SK-N-SH (cell line): ENCODE measurements around the gene GLRB. TPM values are rescaled to one million over a fixed set of nuclear protein-coding genes. Genes with fewer than 3 reads are reported as not detected.

Experiments
- CTCF ChIA-PET: fragments of 300-600, 350-600 bp; formaldehyde crosslinking; extraction: SDS; loops from one replicate; lab custom pipeline; 2021; lab: Yijun Ruan, JAX
- POLR2A ChIA-PET: fragments of 350-600 bp; sonication (Branson Sonifier 250); formaldehyde crosslinking; extraction: SDS; loops from one replicate; lab custom pipeline; 2020; ENCODE audit warnings: antibody characterized with exemption, inconsistent platforms; lab: Yijun Ruan, JAX
- DNase-seq: peaks from one replicate; pipeline ENCODE4 v3.0.0; 2012
- H2AFZ ChIP-seq: fragments of 200-600 bp; sonication (generic); 2 replicates; pipeline ENCODE4 v1.8.1; 2016; ENCODE audit warnings: antibody characterized with exemption, mild to moderate bottlenecking, low read depth
- H3F3A ChIP-seq: fragments of 200-600 bp; sonication (generic); replicated peaks from 2 replicates; pipeline ENCODE3; 2016; ENCODE audit warnings: antibody characterized with exemption, mild to moderate bottlenecking; ENCODE audit not compliant: insufficient read depth
- H3K27ac ChIP-seq, 2 experiments: fragments of 200-500 bp in 1 of 2; fragments of 200-600 bp in 1 of 2; sonication (Bioruptor generic) in 1 of 2; sonication (generic), shearing (Covaris generic) in 1 of 2; 2 replicates each; pipeline versions ENCODE4 v1.5.1 to v1.6.1; 2014 to 2016; ENCODE audit warnings: low read depth in 2 of 2, inconsistent platforms in 1 of 2, low read length in 1 of 2, mild to moderate bottlenecking in 1 of 2, mixed read lengths in 1 of 2
- H3K27me3 ChIP-seq: fragments of 200-600 bp; sonication (generic), shearing (Covaris generic); 2 replicates; pipeline ENCODE4 v1.6.1; 2016; ENCODE audit warnings: mixed run types; ENCODE audit not compliant: insufficient read depth
- H3K36me3 ChIP-seq, 2 experiments: fragments of 200-500 bp in 1 of 2; fragments of 200-600 bp in 1 of 2; sonication (Bioruptor generic) in 1 of 2; sonication (generic) in 1 of 2; replicated peaks in 1 of 2; 2 replicates each; pipeline versions ENCODE3 to v1.5.1; 2014 to 2016; ENCODE audit warnings: low read length in 1 of 2, mild to moderate bottlenecking in 1 of 2; ENCODE audit not compliant: insufficient read depth in 2 of 2, control insufficient read depth in 1 of 2
- H3K4me1 ChIP-seq, 2 experiments: fragments of 200-500 bp in 1 of 2; fragments of 200-600 bp in 1 of 2; sonication (Bioruptor generic) in 1 of 2; sonication (generic), shearing (Covaris generic) in 1 of 2; 2 replicates each; pipeline versions ENCODE4 v1.5.1 to v1.6.1; 2014 to 2016; ENCODE audit warnings: low read depth in 1 of 2, low read length in 1 of 2, mixed run types in 1 of 2; ENCODE audit not compliant: insufficient read depth in 2 of 2, control insufficient read depth in 1 of 2
- H3K4me2 ChIP-seq: fragments of 200-600 bp; sonication (generic), shearing (Covaris generic); 2 replicates; pipeline ENCODE4 v1.6.1; 2017; ENCODE audit warnings: mixed run types
- H3K4me3 ChIP-seq, 2 experiments: fragments of 200-500 bp in 1 of 2; fragments of 200-600 bp in 1 of 2; sonication (Bioruptor generic) in 1 of 2; sonication (generic), shearing (Covaris generic) in 1 of 2; 2 replicates each; pipeline versions ENCODE4 v1.5.1 to v1.8.1; 2014 to 2016; ENCODE audit warnings: low read depth in 2 of 2, inconsistent platforms in 1 of 2, low read length in 1 of 2, mild to moderate bottlenecking in 1 of 2, mixed read lengths in 1 of 2, moderate library complexity in 1 of 2
- H3K79me2 ChIP-seq: fragments of 200-600 bp; sonication (generic); 2 replicates; pipeline ENCODE4 v1.8.1; 2017; ENCODE audit warnings: mild to moderate bottlenecking; ENCODE audit not compliant: insufficient read depth
- H3K9ac ChIP-seq: fragments of 200-600 bp; sonication (generic); 2 replicates; pipeline ENCODE4 v1.6.1; 2017; ENCODE audit warnings: mixed run types
- H3K9me2 ChIP-seq: fragments of 200-600 bp; sonication (generic); 2 replicates; pipeline ENCODE4 v1.6.1; 2017; ENCODE audit warnings: mixed run types
- H3K9me3 ChIP-seq: fragments of 200-600 bp; sonication (generic); 2 replicates; pipeline ENCODE4 v1.6.1; 2017; ENCODE audit warnings: mixed run types, mild to moderate bottlenecking, moderate library complexity
- H4K20me1 ChIP-seq: fragments of 200-600 bp; sonication (generic); 2 replicates; pipeline ENCODE4 v1.6.1; 2017; ENCODE audit warnings: mild to moderate bottlenecking, mixed run types; ENCODE audit not compliant: insufficient read depth
- CHD2 ChIP-seq: fragments of 150-350 bp; IDR thresholded peaks from 2 replicates; pipeline ENCODE4 v1.6.1; 2018; ENCODE audit warnings: low read length; ENCODE audit not compliant: partially characterized antibody
- CTCF ChIP-seq: fragments of 200-600 bp; sonication (generic); IDR thresholded peaks from 2 replicates; pipeline ENCODE4 v1.6.1; 2017; ENCODE audit warnings: antibody characterized with exemption, mild to moderate bottlenecking, moderate library complexity
- EP300 ChIP-seq, 2 experiments: IDR thresholded peaks; 2 replicates each; pipeline versions ENCODE4 v1.4.0 to v1.6.1; 2012; ENCODE audit warnings: borderline replicate concordance in 1 of 2, low read depth in 1 of 2, low read length in 1 of 2
- EZH2phosphoT487 ChIP-seq: fragments of 200-600 bp; sonication (generic); IDR thresholded peaks from 2 replicates; pipeline ENCODE4 v1.6.1; 2017; ENCODE audit warnings: low read depth, mixed run types, mild to moderate bottlenecking, antibody characterized with exemption, moderate library complexity, borderline replicate concordance
- FOXJ3 ChIP-seq: sonication (generic); formaldehyde crosslinking; IDR thresholded peaks from 2 replicates; pipeline ENCODE4 v1.5.1; 2020; ENCODE audit warnings: mild to moderate bottlenecking, missing genetic modification reagents
- FOXM1 ChIP-seq: IDR thresholded peaks from 2 replicates; pipeline ENCODE4 v1.4.0; 2012; ENCODE audit warnings: low read depth, mild to moderate bottlenecking
- GABPA ChIP-seq: IDR thresholded peaks from 2 replicates; pipeline ENCODE4 v1.4.0; 2012; ENCODE audit warnings: low read depth, mild to moderate bottlenecking
- GATA2 ChIP-seq: sonication (generic); formaldehyde crosslinking; IDR thresholded peaks from 2 replicates; pipeline ENCODE4 v1.5.0; 2020; ENCODE audit warnings: mild to moderate bottlenecking, missing genetic modification reagents
- MAX ChIP-seq: IDR thresholded peaks from 2 replicates; pipeline ENCODE4 v1.4.0; 2012; ENCODE audit warnings: low read depth
- MXI1 ChIP-seq: IDR thresholded peaks from 2 replicates; pipeline ENCODE4 v1.6.1; 2012; ENCODE audit warnings: mild to moderate bottlenecking, low read depth, low read length, improper control_type of control experiment
- NRF1 ChIP-seq: IDR thresholded peaks from 2 replicates; pipeline ENCODE4 v1.6.1; 2012; ENCODE audit warnings: low read depth, mild to moderate bottlenecking, low read length
- POLR2AphosphoS5 ChIP-seq: IDR thresholded peaks from 2 replicates; pipeline ENCODE4 v1.6.1; 2012; ENCODE audit warnings: low read depth, low read length
- RAD21 ChIP-seq: IDR thresholded peaks from 2 replicates; pipeline ENCODE4 v1.6.1; 2012; ENCODE audit warnings: mild to moderate bottlenecking, low read length
- REST ChIP-seq: IDR thresholded peaks from 2 replicates; pipeline ENCODE4 v1.6.1; 2012; ENCODE audit warnings: mild to moderate bottlenecking, low read depth, low read length, moderate library complexity
- RFX5 ChIP-seq: IDR thresholded peaks from 2 replicates; pipeline ENCODE4 v1.6.1; 2012; ENCODE audit warnings: mild to moderate bottlenecking, improper control_type of control experiment, low read length
- SIN3A ChIP-seq: IDR thresholded peaks from 2 replicates; pipeline ENCODE4 v1.6.1; 2012; ENCODE audit warnings: low read depth, mild to moderate bottlenecking, low read length, moderate library complexity, borderline replicate concordance
- SMC3 ChIP-seq: IDR thresholded peaks from 2 replicates; pipeline ENCODE4 v1.6.1; 2012; ENCODE audit warnings: low read depth, low read length, improper control_type of control experiment
- TAF1 ChIP-seq: IDR thresholded peaks from 2 replicates; pipeline ENCODE4 v1.6.1; 2012; ENCODE audit warnings: low read depth, mild to moderate bottlenecking, low read length, moderate library complexity, borderline replicate concordance
- TCF12 ChIP-seq: IDR thresholded peaks from 2 replicates; pipeline ENCODE4 v1.4.0; 2012
- TEAD4 ChIP-seq: IDR thresholded peaks from 2 replicates; pipeline ENCODE4 v1.4.0; 2012; ENCODE audit warnings: mild to moderate bottlenecking, borderline replicate concordance; ENCODE audit not compliant: insufficient read depth
- polyA plus RNA-seq, 3 experiments: library from polyadenylated mRNA; depleted of rRNA; stranded (reverse); fragments of >200 nt; gene quantifications; 2 replicates each; pipeline ENCODE4 v1.2.3, GENCODE V29; 2012
- TF ChIP-seq, protein P1 (sequence below): fragments of 150-350 bp; IDR thresholded peaks from 2 replicates; pipeline ENCODE4 v1.6.1; 2017; ENCODE audit warnings: antibody characterized with exemption, low read length, low read depth, borderline replicate concordance
- TF ChIP-seq, protein P2 (sequence below): IDR thresholded peaks from 2 replicates; pipeline ENCODE4 v1.4.0; 2012; ENCODE audit warnings: low read depth, borderline replicate concordance
- TF ChIP-seq, protein P3 (sequence below): IDR thresholded peaks from 2 replicates; pipeline ENCODE4 v1.4.0; 2012; ENCODE audit warnings: low read depth, borderline replicate concordance
- TF ChIP-seq, protein P4 (sequence below): fragments of 150-350 bp; IDR thresholded peaks from 2 replicates; pipeline ENCODE4 v1.6.1; 2016; ENCODE audit warnings: mild to moderate bottlenecking, low read depth, low read length

Gene GLRB
- polyA plus RNA-seq, 1 of the 3 experiments (the other 2 are of a cell fraction), result 7.6 TPM

DNA sequence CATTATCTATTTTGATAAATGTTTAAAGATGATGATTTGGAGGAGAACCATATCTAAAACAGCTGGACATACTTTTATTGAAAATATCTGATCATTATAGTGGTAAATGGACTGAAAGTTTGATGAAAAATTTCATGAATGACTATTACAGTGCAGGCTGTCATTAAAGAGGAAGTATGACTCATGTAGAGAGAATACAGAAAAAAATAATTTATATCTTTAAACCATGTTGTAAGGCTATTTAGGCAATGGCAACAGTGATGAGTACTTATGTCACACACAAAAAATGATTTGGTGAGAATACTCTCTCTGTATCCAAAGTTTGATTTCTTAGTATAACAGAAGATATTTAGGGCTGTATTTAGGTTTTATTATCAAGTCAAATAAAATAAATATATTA, 3.9 kb upstream of the GLRB start:
- Histone ChIP-seq H3K4me1 (peaks cover 0 to 17% of the 10 kb centered on the region in 2 experiments; a peak in 2 of 4 replicates), H3K4me2 (no peak overlapping the region), H3K36me3 (no peaks in the 10 kb centered on the region), H3K27me3 (no peaks in the 10 kb centered on the region), H3K9me3 (no peaks in the 10 kb centered on the region), H2AFZ (no peak overlapping the region), H3K79me2 (no peaks in the 10 kb centered on the region), H3K9me2 (no peaks in the 10 kb centered on the region), H3F3A (peaks cover 19% of the 10 kb centered on the region), H3K27ac (peak overlapping the region in 1 of 2 experiments; percentile 68; a peak in 2 of 4 replicates), H4K20me1 (no peaks in the 10 kb centered on the region), H3K9ac (no peak overlapping the region), H3K4me3 (no peak overlapping the region)
- POLR2A ChIA-PET, result no interaction called here
- CTCF ChIA-PET, result no interaction called here
- no peak for DNase-seq
- TF ChIP-seq FOXM1 (no peak), CHD2 (no peak), EP300 (IDR thresholded peaks at IDR 0.05; ENCODE audit: borderline replicate concordance in 1 of 2, low read depth in 1 of 2, low read length in 1 of 2) (peak in 1 of 2 experiments; percentile 55; a peak in 1 of 4 replicates), CTCF (no peak), SMC3 (no peak), FOXJ3 (CRISPR knock-in tag) (no peak), TCF12 (peak; percentile 68), GATA2 (CRISPR knock-in tag) (no peak), MAX (no peak), GABPA (no peak), POLR2AphosphoS5 (no peak), TEAD4 (0 out of 2 replicates have a peak, but pooled peaks have one; percentile 27), RFX5 (no peak), NRF1 (no peak), EZH2phosphoT487 (no peak), REST (no peak), RAD21 (no peak), SIN3A (no peak), TAF1 (no peak), MXI1 (no peak)
- TF ChIP-seq, protein P1, sequence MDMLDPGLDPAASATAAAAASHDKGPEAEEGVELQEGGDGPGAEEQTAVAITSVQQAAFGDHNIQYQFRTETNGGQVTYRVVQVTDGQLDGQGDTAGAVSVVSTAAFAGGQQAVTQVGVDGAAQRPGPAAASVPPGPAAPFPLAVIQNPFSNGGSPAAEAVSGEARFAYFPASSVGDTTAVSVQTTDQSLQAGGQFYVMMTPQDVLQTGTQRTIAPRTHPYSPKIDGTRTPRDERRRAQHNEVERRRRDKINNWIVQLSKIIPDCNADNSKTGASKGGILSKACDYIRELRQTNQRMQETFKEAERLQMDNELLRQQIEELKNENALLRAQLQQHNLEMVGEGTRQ, result no peak
- TF ChIP-seq, protein P2, sequence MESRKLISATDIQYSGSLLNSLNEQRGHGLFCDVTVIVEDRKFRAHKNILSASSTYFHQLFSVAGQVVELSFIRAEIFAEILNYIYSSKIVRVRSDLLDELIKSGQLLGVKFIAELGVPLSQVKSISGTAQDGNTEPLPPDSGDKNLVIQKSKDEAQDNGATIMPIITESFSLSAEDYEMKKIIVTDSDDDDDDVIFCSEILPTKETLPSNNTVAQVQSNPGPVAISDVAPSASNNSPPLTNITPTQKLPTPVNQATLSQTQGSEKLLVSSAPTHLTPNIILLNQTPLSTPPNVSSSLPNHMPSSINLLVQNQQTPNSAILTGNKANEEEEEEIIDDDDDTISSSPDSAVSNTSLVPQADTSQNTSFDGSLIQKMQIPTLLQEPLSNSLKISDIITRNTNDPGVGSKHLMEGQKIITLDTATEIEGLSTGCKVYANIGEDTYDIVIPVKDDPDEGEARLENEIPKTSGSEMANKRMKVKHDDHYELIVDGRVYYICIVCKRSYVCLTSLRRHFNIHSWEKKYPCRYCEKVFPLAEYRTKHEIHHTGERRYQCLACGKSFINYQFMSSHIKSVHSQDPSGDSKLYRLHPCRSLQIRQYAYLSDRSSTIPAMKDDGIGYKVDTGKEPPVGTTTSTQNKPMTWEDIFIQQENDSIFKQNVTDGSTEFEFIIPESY, result no peak
- TF ChIP-seq, protein P3, sequence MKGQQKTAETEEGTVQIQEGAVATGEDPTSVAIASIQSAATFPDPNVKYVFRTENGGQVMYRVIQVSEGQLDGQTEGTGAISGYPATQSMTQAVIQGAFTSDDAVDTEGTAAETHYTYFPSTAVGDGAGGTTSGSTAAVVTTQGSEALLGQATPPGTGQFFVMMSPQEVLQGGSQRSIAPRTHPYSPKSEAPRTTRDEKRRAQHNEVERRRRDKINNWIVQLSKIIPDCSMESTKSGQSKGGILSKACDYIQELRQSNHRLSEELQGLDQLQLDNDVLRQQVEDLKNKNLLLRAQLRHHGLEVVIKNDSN, result no peak
- TF ChIP-seq, protein P4, sequence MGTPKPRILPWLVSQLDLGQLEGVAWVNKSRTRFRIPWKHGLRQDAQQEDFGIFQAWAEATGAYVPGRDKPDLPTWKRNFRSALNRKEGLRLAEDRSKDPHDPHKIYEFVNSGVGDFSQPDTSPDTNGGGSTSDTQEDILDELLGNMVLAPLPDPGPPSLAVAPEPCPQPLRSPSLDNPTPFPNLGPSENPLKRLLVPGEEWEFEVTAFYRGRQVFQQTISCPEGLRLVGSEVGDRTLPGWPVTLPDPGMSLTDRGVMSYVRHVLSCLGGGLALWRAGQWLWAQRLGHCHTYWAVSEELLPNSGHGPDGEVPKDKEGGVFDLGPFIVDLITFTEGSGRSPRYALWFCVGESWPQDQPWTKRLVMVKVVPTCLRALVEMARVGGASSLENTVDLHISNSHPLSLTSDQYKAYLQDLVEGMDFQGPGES, result no peak
